ENCODE data around the gene CFAP20DC.
"Not testable (repeated sequence)": the region's sequence is repeated elsewhere in the genome, so short reads cannot be mapped to it uniquely, and the experiment has no call there.

The CFAP20DC gene

GRCh38 chr3:58979840-58980239 lies 70.0 kb downstream of the CFAP20DC start:
- no peaks in the 10 kb centered on the region for H3K36me3 ChIP-seq (ENCODE audit: control insufficient read depth in 2 of 2, insufficient read depth in 1 of 2, low read length in 2 of 2)
- CTCF ChIA-PET: interaction anchor here (0.6 kb wide), 1 partner anchor 17 kb away, joined by 3 read pairs; no protein-coding TSS in a partner anchor
- POLR2A ChIA-PET: no interaction called here
- no peaks in the 10 kb centered on the region for H3K4me1 ChIP-seq (ENCODE audit: control insufficient read depth, insufficient read depth, low read length)
- TF ChIP-seq ZNF701 (tag by site-specific recombination; IDR thresholded peaks at IDR 0.05) (no peak), ZNF292 (tag by site-specific recombination; IDR thresholded peaks at IDR 0.05; ENCODE audit: borderline replicate concordance, low read depth) (no peak), ZNF354C (tag by site-specific recombination; IDR thresholded peaks at IDR 0.05; ENCODE audit: borderline replicate concordance, low read depth) (no peak), ZSCAN23 (tag by site-specific recombination; IDR thresholded peaks at IDR 0.05) (no peak), ZNF791 (tag by site-specific recombination; IDR thresholded peaks at IDR 0.05) (no peak), ZNF692 (tag by site-specific recombination; IDR thresholded peaks at IDR 0.05) (no peak), ZNF610 (tag by site-specific recombination; IDR thresholded peaks at IDR 0.05; ENCODE audit: borderline replicate concordance) (no peak), KLF8 (tag by site-specific recombination; IDR thresholded peaks at IDR 0.05) (no peak), PRDM6 (tag by site-specific recombination; IDR thresholded peaks at IDR 0.05) (no peak), KLF7 (tag by site-specific recombination; IDR thresholded peaks at IDR 0.05; ENCODE audit: borderline replicate concordance) (no peak), ZNF221 (tag by site-specific recombination; IDR thresholded peaks at IDR 0.05; ENCODE audit: borderline replicate concordance) (no peak)
- no peaks in the 10 kb centered on the region for H3K9me3 ChIP-seq (ENCODE audit: control insufficient read depth, insufficient read depth, low read depth, low read length)
- H3K4me3 ChIP-seq (ENCODE audit: low read depth, low read length): no peak overlapping the region
- H3K27ac ChIP-seq (ENCODE audit: extremely low read depth, low read depth, low read length): no peak overlapping the region

GRCh38 chr3:58973796-58974195 lies 76.0 kb downstream of the CFAP20DC start:
- ChIA-PET POLR2A (no interaction called here), CTCF (no interaction called here)
- no peak overlapping the region for H3K4me3 ChIP-seq (ENCODE audit: low read depth, low read length)
- no peaks in the 10 kb centered on the region for H3K4me1 ChIP-seq (ENCODE audit: control insufficient read depth, insufficient read depth, low read length)
- no peaks in the 10 kb centered on the region for H3K36me3 ChIP-seq (ENCODE audit: control insufficient read depth in 2 of 2, insufficient read depth in 1 of 2, low read length in 2 of 2)
- no peaks in the 10 kb centered on the region for H3K9me3 ChIP-seq (ENCODE audit: control insufficient read depth, insufficient read depth, low read depth, low read length)
- TF ChIP-seq ZNF544 (tag by site-specific recombination; IDR thresholded peaks at IDR 0.05) (no peak), ZNF404 (tag by site-specific recombination; IDR thresholded peaks at IDR 0.05) (no peak), PRDM1 (tag by site-specific recombination; IDR thresholded peaks at IDR 0.05) (no peak), ZNF48 (tag by site-specific recombination; IDR thresholded peaks at IDR 0.05) (no peak), KLF9 (tag by site-specific recombination; IDR thresholded peaks at IDR 0.05; ENCODE audit: low read depth) (no peak), ZNF394 (tag by site-specific recombination; IDR thresholded peaks at IDR 0.05; ENCODE audit: borderline replicate concordance) (no peak), ZNF677 (tag by site-specific recombination; IDR thresholded peaks at IDR 0.05) (no peak)
- no peak overlapping the region for H3K27ac ChIP-seq (ENCODE audit: extremely low read depth, low read depth, low read length)

GRCh38 chr3:58967866-58968265 lies 82.0 kb downstream of the CFAP20DC start:
- H3K36me3 ChIP-seq (ENCODE audit: control insufficient read depth in 2 of 2, insufficient read depth in 1 of 2, low read length in 2 of 2); H3K27ac ChIP-seq (ENCODE audit: extremely low read depth, low read depth, low read length); CTCF ChIA-PET; H3K4me3 ChIP-seq (ENCODE audit: low read depth, low read length); H3K4me1 ChIP-seq (ENCODE audit: control insufficient read depth, insufficient read depth, low read length); POLR2A ChIA-PET; H3K9me3 ChIP-seq (ENCODE audit: control insufficient read depth, insufficient read depth, low read depth, low read length): not testable (repeated sequence)
- TF ChIP-seq ZNF146 (tag by site-specific recombination; IDR thresholded peaks at IDR 0.05): peak; percentile 74

All from HEK293 (cell line).